GM21576 (cell line): Measurements from ENCODE around the gene HOOK2.
"Not testable (repeated sequence)": the region's sequence is repeated elsewhere in the genome, so short reads cannot be mapped to it uniquely, and the experiment has no call there.

ENCODE experiments used
- ATAC-seq: cut with Tn5 transposase; IDR thresholded peaks from one replicate; pipeline ENCODE4 v1.9.1; 2021; ENCODE audit warnings: mild to moderate bottlenecking, moderate library complexity; ENCODE audit not compliant: unreplicated experiment

HOOK2 gene, protein sequence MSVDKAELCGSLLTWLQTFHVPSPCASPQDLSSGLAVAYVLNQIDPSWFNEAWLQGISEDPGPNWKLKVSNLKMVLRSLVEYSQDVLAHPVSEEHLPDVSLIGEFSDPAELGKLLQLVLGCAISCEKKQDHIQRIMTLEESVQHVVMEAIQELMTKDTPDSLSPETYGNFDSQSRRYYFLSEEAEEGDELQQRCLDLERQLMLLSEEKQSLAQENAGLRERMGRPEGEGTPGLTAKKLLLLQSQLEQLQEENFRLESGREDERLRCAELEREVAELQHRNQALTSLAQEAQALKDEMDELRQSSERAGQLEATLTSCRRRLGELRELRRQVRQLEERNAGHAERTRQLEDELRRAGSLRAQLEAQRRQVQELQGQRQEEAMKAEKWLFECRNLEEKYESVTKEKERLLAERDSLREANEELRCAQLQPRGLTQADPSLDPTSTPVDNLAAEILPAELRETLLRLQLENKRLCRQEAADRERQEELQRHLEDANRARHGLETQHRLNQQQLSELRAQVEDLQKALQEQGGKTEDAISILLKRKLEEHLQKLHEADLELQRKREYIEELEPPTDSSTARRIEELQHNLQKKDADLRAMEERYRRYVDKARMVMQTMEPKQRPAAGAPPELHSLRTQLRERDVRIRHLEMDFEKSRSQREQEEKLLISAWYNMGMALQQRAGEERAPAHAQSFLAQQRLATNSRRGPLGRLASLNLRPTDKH

DNA sequence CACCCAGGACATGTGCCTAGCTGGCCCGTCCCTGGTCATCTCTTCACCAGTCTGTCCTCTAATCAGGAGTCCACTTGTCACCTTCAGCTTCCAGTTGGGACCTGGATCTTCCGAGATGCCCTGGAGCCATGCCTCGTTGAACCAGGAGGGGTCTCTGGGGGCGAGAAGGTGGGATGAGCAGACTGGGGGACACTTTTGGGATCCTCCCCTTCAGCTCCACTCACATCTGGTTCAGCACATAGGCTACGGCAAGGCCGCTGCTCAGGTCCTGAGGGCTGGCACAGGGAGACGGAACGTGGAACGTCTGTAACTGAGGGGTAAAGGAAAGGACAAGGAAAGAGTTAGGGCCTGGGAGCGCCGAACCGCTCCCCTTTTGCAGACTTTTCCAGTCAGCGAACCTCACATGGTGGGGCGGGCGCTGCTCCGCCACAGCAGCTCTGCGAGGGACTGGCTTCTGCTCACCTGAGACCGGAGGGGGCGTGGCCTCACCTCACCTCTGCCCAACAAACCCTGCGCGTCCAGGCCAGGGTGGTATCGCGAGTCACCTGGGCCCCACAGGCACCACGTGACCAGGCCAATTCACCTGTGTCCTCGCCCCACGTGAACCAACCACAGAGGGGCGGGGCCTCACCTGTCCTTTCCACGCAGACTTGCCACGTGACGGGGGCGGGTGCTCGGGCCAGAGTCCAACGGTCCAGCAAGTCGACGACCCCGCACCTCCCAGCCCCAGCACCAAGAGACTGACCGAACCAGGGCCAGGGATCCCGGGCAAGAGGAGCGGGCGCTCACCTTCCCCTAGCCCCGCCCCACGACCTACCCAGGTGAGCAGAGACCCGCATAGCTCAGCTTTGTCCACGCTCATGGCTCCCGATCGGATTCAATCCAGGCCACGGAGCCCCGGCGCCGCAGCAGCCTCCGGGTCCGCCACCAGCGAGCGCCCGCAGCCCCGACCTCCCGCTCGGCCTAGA lies at the start of gene HOOK2:
Gene HOOK2, minus strand, starts transcription at position 965 of the 968 bp plus-strand sequence. Its CDS starts 103 bp downstream, at position 862.
- no peak for ATAC-seq

DNA sequence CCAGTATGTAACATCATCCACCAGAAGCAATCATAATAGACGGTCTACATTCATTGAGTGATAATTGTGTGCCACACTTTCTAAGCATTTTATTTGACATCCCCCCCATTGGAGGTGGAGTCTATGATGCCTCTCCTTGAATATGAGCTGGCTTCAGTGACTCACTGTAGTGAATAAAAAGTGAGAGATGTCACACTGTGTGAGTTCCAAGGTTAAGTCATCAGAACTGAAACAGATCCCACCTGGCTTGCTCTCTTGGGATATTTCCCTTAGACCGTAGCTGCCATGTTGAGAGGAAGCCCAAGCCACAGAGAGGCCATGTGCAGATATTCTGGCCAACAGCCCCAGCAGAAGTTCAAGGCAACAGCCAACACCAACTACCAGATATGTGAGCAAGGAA lies 46.4 kb upstream of the HOOK2 start:
- ATAC-seq, result no peak

DNA sequence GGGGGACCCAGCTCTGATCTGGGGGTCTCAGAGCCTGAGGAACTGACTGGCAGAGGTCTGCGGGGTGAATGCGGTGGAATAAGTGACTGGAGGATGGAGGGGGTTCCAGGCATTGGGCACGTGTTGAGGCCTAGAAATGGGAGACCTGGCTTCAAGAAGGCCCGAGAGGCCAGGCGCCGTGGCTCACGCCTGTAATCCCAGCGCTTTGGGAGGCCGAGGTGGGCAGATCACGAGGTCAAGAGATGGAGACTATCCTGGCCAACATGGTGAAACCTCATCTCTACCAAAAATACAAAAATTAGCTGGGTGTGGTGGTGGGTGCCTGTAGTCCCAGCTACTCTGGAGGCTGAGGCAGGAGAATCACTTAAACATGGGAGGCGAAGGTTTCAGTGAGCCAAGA lies 42.5 kb upstream of the HOOK2 start:
- ATAC-seq, result not testable (repeated sequence)

DNA sequence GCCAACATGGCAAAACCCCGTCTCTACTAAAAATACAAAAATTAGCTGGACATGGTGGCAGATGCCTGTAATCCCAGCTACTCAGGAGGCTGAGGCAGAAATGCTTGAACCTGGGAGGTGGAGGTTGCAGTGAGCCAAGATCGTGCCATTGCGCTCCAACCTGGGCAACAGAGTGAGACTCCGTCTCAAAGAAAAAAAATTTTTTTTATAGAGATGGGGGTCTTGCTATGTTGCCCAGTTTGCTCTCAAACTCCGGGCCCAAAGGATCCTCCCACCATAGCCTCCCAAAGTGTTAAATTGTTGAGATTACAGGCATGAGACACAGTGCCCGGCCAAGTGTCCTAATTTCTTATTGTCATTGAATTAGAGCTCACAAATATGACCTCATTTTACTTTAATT lies 41.8 kb upstream of the HOOK2 start:
- ATAC-seq, result not testable (repeated sequence)

DNA sequence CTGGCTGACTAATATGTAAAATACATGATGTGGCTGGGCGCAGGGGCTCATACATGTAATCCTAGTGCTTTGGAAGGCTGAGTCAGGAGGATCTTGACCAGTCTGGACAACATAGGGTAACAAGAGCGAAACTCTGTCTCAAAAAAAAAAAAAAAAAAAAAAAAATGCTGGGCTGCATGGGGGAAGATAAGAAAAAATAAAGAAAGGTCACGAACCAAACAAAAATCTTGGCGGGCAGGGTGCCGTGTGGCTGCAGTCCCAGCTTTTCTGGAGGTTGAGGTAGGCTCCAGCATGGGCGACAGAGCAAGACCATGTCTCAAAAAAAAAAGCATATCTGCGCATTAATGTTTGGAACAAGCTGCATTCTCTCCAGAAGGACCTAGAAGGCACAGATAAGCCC lies 39.7 kb upstream of the HOOK2 start:
- no peak for ATAC-seq

DNA sequence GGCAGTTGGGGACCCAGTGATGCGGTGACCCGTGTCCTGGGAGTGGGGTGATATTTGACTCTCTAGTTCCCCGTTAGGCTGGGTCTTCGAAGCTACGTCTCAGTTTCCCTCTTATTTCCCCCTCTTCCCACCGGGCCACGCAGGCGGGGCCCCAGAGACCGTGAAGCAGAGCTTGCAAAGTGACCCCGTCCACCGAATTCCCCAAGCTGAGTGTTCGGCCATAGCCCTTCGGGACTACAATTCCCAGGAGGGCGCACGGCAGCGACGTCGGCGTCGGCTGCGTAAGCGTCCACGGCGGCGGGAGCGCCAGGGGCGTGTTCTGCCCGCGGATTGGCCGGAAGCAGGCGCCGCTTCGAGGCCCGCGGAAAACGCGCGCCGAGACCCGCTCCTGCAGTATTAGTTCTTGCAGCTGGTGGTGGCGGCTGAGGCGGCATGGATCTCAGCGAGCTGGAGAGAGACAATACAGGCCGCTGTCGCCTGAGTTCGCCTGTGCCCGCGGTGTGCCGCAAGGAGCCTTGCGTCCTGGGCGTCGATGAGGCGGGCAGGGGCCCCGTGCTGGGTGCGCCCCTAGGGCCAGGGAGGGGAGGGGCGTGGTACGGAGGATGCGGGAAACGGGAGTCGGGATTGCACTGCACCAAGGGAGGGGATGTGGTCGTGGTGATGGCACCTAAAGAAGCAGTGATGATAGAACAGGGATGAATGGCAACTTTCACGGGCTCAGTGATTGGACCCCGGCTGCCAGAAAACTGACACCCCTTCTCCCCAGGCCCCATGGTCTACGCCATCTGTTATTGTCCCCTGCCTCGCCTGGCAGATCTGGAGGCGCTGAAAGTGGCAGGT lies 31.1 kb upstream of the HOOK2 start, which contains the start of gene RNASEH2A:
Gene RNASEH2A, plus strand, starts transcription at position 343 of the 840 bp plus-strand sequence. Its CDS starts 90 bp downstream, at position 433.
- ATAC-seq, result peak; percentile 73

DNA sequence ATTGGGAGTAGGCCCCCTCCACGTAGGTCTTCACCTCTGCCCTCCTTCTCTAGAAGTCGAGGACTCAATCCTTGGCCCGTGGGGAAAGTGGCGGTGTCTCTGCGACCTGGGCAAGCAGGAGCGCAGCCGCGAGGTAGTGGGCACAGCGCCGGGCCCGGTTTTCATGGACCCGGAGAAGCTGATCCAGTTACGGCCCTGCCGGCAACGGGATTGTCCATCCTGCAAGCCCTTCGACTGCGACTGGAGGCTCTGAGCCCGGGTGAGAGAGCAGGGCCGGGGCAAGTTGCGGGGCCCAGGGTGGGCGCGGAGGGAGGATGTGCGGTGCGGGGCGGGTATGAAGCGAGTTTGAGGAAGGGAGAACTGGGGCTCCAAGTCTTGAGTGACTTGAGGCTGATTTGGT lies 28.7 kb upstream of the HOOK2 start:
- ATAC-seq, result no peak

DNA sequence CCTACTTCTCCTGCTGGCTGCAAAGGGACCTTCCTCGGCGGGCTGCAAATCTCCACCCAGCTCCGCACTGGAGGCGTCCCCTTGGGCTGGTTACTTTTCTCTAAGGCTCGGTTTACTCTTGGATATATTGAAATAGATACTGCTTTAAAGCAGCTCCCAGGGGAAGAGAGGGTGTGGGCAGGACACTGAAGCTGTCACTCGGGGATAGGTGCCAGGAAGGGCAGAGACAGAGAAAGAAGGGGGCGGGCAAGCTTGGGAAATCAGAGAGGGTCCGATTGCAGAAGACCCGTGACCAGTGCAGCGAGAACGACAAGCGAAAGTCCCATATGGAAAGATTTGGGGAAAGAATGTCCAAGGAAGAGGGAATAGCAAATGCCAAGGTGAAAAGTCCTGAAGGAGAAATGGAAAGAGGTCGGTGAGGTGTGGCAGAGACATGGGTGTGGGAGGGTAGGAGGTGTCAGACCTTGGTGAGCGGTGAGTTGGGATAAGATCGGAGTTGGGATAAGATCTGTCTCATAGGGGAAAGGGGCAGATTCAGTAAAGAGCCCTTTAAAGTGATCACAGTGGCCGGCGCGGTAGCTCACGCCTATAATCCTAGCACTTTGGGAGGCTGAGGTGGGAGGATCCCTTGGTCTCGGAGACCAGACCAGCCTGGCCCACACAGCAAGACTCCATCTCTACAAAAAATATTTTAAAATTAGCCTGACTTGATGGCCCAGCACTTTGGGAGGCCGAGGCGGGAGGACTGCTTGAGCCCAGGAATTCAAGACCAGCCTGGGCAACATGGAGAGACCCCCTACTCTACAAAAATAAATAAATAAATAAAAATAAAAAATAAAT lies 27.1 kb upstream of the HOOK2 start:
- ATAC-seq, result no peak

DNA sequence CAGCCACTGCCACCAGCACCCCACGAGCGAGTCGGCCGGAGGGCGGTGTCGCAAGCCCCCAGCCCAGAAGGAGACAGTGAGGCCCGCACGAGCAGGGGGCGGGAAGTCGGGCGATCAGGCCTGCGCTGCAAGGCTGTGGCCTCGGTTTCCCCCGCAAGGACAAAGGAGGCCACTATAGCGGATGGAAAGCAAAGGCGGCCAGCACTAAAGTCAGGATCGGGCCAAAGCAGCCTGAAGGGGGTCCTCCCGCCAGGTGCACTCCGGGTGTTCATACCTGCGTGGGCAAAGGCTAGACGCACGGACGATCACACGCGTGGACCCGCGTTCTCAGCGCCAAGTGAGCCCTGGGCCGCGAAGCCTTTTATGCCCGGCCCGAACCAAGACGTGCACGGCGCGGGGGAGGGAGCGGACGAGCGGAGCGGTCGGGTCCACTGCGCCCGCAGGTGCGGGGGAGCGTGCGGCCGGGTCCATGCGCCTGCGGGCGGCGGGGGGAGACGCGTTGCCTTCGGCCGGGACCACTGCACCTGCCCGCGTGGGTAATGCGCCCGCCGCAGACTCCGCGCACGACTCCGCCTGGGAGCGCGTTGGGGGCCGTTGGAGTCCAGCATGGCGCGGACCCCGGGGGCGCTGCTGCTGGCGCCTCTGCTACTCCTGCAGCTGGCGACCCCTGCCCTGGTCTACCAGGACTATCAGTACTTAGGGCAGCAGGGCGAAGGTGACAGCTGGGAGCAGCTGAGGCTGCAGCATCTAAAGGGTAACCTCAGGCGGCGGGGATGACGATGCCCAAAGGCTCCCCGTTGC lies 26.3 kb upstream of the HOOK2 start, which contains the start of the genes PRDX2 and THSD8:
Gene PRDX2, minus strand, starts transcription at position 335 of the 801 bp plus-strand sequence. CDS start 539 bp downstream, outside the sequence.
Gene THSD8, plus strand, starts transcription at position 604 of the 801 bp plus-strand sequence. Its CDS starts 3 bp downstream, at position 607.
- ATAC-seq, result no peak

DNA sequence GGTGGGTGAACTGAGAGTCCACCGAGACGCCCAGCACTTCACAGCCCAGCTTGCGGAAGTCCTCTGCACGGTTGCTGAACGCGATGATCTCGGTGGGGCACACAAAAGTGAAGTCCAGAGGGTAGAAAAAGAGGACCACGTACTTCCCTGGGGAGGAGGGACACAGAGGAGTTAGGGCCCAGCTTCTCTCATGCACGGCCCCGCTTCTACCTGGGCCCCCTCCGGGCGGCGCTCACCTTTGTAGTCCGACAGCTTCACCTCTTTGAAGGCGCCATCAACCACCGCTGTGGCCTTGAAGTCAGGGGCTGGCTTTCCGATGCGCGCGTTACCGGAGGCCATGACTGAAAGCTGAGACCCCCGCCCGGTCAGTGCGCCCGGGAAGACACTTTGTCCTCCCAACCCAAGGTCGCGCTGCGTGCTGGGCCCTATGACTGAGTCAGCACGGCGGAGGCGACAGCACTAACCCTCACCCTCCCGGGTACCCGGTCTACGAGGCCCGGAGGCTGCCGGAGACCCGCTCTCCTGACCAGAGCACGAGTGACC lies 25.6 kb upstream of the HOOK2 start:
- no peak for ATAC-seq

DNA sequence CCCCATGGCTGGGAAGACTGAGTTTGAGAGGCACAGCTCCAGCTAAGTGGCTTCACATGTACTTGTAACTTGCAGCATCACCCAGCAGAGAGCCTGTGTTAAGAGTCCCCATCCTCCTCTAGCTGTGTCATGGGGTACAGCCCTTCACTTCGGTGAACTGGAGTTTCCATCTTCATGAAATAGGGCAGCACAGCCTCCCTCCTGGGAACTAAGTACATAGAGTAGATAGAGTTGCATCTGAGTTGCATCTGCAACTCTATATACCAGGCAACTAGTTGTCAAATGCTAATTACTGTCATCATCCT lies 25.1 kb upstream of the HOOK2 start:
- ATAC-seq, result no peak

DNA sequence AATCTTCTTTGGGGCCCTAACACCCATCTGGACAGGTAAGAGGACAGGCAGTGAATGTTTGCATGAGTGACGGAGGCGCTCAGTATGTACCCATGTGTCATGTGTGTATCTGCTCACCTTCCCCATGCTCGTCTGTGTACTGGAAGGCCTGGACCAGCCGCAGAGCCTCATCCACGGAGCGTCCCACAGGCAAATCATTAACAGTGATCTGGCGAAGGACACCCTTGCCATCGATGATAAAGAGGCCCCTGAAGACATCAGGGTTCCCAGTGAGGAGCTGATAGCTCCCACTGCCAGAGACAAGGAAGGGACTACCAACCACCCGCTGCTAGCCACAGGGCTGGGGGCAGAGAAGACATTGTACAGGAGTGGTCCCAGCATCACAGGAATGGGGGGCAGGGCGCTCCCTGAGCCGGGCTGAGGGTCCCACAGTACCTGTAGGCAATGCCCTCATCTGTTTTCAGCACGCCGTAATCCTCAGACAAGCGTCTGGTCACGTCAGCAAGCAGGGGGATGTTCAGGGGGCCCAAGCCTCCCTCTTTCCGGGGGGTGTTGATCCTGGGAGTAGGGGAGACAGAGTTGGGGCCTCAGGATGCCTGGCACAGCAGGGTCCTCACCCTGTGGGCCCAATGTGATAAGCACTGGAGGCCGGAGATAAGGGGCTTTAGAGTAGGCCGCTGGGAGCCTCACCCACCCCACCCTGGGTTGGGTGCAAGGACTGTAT lies 24.6 kb upstream of the HOOK2 start:
- ATAC-seq, result no peak

DNA sequence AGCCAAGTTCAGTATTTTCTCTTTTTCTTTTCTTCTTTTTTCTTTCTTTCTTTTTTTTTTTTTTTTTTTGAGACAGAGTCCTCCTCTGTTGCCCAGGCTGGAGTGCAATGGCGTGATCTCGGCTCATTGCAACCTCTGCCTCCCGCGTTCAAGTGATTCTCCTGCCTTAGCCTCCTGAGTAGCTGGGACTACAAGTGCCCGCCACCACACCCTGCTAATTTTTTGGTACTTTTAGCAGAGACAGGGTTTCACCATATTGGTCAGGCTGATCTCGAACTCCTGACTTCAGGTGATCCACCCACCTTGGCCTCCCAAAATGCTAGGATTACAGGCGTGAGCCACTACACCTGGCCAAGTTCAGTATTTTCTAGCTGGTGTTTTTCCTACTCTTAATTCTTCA lies 22.3 kb upstream of the HOOK2 start:
- ATAC-seq, result not testable (repeated sequence)

DNA sequence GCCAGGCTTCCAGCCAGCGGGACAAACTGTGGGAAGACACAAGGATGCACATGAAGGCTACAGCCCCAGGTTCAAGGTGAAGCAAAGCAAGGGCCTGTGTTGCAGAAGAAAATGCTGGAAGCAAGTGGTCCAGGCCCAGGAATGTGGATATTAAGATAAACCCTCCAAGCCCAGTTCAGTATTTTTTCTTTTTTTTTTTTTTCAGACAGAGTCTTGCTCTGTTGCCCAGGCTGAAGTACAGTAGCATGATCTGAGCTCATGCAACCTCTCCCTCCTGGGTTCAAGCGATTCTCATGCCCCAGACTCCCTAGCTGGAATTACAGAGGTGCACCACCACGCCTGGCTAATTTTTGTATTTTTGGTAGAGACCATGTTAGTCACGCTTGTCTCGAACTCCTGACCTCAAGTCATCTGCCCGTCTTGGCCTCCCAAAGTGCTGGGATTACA lies 21.8 kb upstream of the HOOK2 start:
- ATAC-seq, result no peak

DNA sequence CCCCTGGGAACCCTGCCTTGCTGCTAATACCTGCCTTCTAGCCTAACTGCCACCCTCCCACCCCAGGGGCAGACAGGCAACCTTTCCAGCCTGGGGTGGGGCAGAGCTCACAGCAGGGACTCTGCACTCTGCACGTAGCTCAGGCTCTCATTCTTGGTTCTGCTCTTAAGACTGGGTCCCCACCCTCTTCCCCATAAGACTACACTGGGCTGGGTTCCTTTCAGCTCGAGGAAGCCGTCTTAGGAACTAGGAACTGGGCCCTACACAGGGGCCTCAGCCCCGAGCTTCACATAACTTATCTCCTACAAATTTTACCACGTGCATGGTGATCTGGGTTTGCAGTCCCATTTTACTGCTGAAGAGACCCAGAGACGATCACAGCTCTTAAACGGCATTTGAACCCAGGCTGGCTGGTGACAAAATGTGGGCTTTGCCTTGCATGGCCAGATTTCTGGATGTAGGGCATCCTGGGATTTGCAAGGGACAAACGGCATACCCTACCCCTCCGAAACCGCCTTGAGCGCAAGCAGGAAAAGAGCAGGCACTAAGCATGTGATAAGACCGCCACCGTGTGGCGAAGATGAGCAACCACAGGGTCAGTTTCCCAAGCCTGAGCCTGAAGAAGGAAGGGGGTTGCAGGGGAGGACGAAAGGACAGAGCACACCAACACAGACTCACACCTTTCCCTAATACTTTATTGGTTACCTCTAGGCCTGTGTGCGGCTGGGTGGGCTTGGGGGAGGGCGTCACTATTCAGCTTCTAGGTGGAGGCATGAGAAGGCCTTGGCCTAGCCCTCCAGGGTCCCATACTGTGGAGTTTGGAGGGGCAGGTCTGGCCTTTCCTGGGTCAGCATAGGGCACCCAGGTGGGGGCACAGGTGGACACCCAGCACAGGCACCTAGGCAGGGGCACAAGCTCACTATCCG lies 21.1 kb upstream of the HOOK2 start:
- no peak for ATAC-seq

DNA sequence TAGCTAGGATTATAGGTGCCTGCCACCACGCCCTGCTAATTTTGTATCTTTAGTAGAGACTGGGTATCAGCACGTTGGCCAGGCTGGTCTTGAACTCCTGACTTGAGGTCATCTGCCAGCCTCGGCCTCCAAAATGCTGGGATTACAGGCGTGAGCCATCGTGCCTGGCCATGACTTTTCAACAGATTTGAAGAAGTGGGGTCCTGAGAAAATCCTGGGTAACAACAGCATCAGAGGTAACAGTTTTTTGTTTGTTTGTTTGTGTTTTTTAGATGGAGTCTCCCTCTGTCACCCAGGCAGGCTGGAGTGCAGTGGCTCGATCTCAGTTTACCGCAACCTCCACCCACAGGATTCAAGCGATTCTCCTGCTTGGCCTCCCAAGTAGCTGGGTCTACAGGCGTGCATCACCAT lies 19.6 kb upstream of the HOOK2 start:
- no peak for ATAC-seq
